ENCODE results near the gene ADGRG6.

Gene ADGRG6

DNA sequence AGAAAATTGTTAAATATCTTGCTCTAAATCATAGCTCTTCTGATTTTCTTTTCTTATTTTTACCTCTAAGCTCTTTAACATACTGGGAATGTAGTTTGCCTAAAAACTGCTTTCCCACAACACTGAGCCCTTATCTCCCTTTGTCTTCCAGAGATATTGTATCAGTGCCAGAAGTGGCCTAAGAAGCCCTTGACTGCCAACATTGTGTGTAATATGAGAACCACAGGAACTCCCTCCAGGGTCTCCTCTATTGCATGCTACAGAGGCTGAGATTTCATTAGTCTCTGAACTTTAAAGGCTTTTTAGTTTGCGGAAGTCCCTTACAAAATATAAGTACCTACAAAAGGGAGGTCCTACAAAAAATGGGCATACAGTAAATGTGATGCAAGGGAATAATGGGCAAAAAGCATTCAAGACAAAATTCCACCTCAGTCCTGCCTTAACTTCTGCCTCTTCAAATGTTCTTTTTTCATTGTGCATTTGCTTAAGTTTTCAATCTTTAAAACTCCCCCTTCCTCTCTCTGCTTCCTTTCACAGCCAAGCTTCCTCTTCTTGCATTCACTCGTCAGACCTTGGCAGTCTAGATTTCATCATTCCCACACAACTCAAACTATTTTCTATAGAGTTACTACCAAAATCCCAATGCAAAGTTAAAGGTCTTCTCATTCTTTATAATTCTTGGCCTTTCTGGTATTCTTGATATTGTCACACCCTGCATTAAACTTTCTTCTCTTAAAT is 76.5 kb downstream of the ADGRG6 start:
- no peak for DNase-seq

DNA sequence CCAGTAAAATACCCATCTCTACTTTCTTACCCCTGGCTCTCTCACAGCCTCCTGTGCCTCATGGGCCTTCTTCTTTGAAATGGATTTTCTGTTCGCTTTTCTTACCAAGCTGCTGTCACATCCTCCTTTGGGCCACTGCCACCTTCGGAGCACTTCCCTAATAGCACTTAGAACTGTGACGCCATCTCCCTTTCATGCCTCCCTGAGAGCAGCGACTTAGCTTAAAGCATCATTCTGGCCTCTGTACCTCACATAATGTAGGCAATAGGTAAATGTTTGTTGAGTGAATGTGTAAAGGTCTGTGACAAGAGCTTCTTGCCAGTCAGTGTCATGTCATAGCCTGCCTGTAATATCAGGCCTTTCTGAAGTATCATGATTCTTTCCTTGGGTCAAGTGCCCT is 78.8 kb downstream of the ADGRG6 start:
- no peak for DNase-seq

GRCh38 chr6:142381181-142381580 is 79.4 kb downstream of the ADGRG6 start:
- DNase-seq = no peak

- no peak for DNase-seq
Measured at GRCh38 chr6:142381845-142382378, 80.1 kb downstream of the ADGRG6 start.

- no peak for DNase-seq
Measured at GRCh38 chr6:142384519-142385254, 82.9 kb downstream of the ADGRG6 start.

GRCh38 chr6:142385352-142385751 is 83.5 kb downstream of the ADGRG6 start:
- DNase-seq = no peak

DNA sequence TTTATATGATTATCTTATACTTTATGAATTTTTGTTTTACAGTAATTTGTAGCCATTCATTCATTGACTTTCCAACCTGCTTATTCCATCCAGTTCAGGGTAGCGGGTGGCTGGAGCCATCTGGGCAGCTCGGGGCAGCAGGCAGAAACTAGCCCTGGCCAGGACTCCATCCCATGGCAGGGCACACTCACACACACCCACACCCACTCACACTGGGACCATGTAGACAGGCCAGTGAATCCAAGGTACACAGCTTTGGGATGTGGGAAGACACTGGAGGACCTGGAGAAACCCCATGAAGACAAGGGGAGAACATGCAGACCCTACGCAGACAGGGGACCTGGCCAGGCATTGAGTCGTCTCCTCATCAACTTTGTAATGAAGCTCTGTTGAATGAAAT is 84.8 kb downstream of the ADGRG6 start:
- no peak for DNase-seq

DNA sequence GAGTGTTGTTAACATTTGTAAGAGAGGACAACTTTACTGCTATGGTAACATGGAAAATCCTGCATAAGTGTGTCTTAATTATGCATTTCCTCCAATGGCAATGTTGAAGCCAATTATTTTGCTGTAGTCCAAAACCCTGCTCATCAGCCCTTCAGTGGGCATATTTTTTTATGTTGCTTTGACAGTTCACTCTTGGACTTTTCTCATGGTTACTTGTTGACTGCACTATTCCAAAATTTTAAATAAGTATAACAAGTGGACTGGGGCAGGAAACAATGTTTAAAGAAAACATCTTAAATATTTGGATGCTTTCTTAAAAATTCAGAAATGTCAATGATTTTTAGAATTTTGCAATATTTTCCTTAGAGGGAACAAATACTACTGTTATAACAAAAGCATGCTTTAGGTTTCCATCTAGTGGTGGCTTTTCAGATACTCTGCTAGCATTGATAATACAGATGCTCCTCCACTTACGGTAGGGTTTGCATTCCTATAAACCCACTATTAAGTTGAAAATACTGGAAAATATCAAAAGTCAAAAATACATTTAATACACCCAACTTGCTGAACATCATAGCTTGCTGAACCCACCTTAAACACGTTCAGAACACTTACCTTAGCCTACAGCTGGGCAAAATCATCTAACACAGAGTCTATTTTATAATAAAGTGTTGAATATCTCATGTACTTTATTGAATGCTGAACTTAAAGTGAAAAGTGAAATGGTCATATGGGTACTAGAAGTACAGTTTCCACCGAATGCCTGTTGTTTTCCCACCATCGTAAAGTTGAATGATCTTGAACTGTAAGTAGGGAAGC is 86.4 kb downstream of the ADGRG6 start:
- no peak for DNase-seq

DNA sequence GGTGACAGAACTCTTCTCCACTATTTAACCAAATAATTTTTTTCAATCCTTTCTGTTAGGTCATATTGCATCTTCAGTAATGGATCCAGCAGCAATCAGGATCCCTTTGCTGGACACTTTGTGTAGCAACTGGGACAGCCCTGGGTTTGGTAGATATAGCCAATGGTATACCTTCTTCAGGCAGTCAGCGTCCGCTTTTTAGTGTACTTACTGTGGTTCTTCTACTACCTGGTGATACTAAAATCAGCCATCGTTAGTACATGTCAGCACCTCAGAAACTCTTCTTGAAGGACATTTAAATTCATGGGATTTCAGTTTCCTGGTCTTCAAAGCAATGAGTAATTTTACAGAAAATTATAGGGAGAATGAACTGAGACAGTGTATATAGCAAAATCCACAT is 93.5 kb downstream of the ADGRG6 start:
- DNase-seq = no peak

GRCh38 chr6:142395768-142396231 is 94.0 kb downstream of the ADGRG6 start:
- DNase-seq = no peak

GRCh38 chr6:142398353-142398752 is 96.5 kb downstream of the ADGRG6 start:
- DNase-seq = no peak

DNA sequence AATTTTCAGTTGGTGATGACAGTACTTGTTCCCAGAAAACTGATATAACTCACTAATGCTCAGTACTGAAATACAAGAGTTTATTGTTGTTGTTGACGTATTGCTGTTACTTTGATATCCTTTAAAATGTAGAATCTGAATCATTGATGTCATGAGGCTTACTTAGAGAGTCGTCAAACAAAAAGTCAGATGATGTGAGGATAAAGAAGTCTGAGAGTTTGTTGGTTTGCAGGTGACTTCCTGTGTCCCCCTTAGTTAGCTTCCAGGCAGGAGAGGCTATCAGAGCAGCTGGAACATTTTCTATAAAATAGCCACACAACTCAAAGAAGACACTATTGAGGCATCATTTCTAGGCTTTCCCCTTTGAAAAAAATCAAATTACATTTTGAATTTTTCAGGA is 97.9 kb downstream of the ADGRG6 start:
- no peak for DNase-seq

GRCh38 chr6:142400495-142400894 is 98.7 kb downstream of the ADGRG6 start:
- no peak for DNase-seq

DNA sequence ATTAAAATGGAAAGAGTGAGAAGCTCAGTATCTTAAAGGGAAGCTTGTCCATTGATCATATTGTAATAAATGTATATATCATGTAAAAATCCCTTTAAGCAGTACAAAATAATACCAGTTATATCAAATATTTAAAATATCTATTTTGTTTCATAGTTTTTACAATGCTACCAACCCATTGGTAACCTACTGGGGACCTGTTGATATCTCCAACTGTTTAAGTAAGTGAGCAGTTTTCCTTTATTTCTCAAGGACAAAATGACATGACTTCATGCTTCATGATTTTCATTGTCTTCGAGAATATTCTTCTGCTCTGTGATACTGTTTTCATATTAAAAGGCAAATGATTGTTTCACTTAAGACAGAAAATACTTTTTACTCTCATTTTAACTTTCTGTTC is 100.0 kb downstream of the ADGRG6 start:
- DNase-seq = no peak

GRCh38 chr6:142404751-142405150 is 102.9 kb downstream of the ADGRG6 start:
- no peak for DNase-seq

GRCh38 chr6:142406131-142406530 is 104.3 kb downstream of the ADGRG6 start:
- no peak for DNase-seq

DNA sequence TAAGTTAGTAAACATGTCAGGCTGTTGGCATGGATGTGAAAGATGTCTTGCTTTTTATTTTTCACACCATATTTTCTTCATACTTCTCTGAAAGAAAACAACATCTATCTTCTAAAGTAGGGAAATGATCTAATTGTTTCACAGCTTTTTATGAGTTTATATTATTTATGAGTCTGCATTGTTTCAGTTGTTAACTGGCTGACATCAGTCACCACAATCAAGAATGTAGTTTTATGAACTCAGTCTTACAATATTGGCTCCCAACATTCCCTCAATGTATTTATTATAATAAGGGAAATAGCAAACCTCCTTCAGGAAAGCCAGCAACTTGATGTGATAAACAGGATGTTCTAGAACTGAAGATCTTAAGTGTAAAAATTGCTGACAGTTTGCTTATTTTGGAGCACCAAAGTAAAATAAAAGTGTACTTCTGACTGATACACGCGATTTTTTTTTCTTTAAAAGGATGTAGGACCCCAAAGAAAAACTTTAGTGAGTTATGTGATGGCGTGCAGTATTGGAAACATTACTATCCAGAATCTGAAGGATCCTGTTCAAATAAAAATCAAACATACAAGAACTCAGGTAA is 106.0 kb downstream of the ADGRG6 start:
- DNase-seq = no peak

DNA sequence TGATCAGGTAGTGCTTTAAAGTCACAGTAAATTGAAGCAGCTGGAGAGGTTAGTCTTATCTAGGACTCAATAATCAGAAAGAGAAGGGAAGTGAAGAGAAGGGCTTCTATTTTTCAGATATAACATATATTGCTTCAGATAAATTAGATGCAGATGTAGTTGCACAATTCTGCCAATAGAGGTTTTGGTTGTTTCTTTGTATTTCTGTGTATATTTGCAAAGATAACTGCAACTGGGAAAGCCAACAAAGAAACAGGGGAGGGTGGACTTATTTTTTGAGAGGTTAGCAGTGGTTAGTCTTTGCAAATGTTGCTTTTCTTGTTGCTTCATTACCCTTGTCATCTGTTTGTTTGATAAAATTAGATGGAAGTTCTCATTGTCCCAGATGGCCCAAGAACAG is 106.6 kb downstream of the ADGRG6 start:
- DNase-seq = no peak

- no peak for DNase-seq
Measured at GRCh38 chr6:142409794-142410193, 108.0 kb downstream of the ADGRG6 start.

DNA sequence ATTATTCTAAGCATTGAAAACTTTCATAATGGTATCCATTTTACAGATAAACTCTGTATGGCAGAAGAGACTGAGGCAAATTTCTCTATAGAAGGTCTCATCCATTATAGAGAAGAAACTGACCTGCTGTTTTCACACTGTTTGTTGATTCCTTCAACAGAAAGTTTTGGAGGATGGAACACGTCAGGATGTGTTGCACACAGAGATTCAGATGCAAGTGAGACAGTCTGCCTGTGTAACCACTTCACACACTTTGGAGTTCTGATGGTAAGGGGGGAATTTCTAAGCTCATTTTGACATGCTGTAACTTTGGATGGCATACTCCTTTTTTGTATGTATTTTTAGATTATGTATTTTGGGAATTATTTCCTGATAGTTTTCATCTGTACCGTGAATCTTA is 109.3 kb downstream of the ADGRG6 start:
- DNase-seq = no peak

GRCh38 chr6:142412241-142412640 is 110.4 kb downstream of the ADGRG6 start:
- DNase-seq = no peak

DNA sequence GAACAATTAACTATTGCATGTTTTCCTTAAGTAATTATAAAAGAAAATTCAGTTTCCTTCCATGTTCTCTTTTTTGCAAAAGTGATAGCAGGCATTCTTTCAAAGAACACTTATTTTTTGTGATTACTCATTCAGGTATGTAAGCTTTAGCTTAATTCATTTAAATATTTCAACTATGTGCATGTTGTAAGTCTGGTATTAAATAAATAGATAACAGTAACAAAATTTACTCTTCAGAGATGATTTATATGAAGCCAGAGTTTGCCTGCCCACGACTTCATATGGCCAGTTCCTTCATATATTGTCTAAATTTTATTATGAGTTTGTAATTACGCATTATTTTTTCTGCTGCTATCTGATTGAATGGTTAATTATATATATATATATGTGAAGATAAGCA is 110.9 kb downstream of the ADGRG6 start:
- no peak for DNase-seq

DNA sequence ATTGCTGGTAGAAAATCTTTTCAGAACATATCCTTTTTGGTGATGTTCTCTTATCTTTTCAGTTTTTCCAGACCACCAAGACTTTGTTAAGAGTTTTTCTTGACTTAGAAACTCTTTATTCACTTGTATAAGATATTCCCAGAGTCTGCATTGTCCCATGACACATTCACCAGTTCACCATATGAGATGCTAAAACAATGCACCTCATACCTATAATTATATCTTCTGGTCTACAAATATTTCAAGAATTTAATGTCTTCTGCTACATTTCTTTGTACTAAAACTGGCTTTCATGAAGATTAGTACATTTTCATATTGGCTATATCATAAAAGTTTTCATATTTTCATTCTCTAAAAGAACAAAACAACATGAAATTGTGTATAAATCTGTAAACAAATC is 111.3 kb downstream of the ADGRG6 start:
- no peak for DNase-seq
